GM12892 (cell line): ENCODE data around the gene ALDOA.

Source experiments
- DNase-seq: peaks from one replicate; pipeline ENCODE4 v3.0.0; 2011; ENCODE audit not compliant: insufficient read length
- FAIRE-seq: peaks from 2 replicates; lab custom pipeline; 2011; peaks lifted over from hg19 to GRCh38; lab: Jason Lieb, UNC
- POLR2A ChIP-seq: IDR thresholded peaks from 2 replicates; pipeline ENCODE4 v1.6.1; 2011; ENCODE audit warnings: low read depth, low read length, control low read depth
- POLR2AphosphoS5 ChIP-seq: IDR thresholded peaks from 2 replicates; pipeline ENCODE4 v1.6.1; 2011; ENCODE audit warnings: low read depth, low read length, control low read depth
- TAF1 ChIP-seq: IDR thresholded peaks from 2 replicates; pipeline ENCODE4 v1.6.1; 2011; ENCODE audit warnings: low read depth, mild to moderate bottlenecking, control low read depth, low read length, borderline replicate concordance

The ALDOA gene

DNA sequence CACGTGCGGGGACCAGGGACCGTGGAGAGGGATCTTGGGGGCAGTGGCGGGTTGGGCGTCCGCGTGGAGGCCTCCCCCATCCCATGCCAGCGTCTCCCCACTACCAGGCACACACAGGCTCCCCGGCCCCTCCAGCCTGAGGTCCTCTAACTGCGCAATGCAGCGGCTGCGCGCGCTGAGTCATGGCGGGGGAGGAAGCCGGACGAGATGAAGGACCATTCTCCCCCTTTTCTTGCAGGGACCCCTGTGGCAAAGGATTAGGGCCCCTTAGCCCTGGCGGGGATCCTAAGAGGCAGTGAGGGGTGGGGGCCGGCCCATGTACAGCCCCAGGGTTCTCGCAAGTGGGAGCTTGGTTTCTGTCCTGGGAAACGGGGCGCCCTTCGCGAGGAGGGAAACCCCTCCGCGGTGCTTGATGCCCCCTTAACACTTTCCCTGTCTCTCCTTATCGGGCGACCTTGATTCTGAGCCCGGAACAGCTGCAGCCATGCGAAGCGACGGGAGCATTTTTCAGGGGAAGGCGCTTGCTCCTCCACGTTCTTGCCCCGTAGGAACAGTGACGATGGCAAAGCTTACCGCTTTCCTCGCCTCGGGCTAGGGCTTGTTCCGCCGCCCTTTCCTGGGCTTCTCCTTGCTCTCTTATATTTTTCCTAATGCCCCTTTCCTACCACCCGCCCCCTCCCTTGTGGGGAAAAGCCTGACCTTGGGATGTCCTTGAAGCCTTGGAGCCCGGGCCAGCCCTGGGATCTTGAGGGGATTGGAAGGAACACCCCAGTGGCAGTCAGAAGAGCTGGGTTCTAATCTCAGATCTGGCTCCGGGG, 592 bp downstream of the ALDOA start:
- DNase-seq (no peak), FAIRE-seq (no peak)
- TF ChIP-seq POLR2A (no peak), TAF1 (no peak), POLR2AphosphoS5 (no peak)

DNA sequence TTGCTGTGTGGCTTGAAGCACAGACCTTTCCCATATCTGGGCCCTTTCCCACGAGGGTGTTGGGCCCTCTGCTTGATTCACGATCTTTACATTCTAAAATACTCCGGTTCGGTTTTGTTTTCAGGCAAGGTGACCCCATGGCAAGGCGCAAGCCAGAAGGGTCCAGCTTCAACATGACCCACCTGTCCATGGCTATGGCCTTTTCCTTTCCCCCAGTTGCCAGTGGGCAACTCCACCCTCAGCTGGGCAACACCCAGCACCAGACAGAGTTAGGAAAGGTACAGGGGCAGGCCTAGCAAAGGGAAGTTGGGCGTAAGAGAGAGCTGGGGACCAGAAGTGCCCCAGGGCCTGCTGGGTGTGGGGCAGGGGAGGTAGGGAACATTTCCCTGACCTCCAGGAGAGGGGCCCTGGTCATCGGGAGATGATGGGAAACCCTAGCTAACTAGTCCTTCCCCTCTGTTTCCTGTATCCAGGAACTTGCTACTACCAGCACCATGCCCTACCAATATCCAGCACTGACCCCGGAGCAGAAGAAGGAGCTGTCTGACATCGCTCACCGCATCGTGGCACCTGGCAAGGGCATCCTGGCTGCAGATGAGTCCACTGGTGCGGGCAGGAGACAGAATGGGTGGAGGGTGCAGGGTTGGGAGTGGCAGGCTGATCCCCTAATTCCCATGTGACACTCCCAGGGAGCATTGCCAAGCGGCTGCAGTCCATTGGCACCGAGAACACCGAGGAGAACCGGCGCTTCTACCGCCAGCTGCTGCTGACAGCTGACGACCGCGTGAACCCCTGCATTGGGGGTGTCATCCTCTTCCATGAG, 1.4 kb downstream of the ALDOA start:
- no peak for FAIRE-seq
- no peak for TF ChIP-seq POLR2AphosphoS5
- peak; percentile 36; the same call in 1 of the 2 replicates for TF ChIP-seq POLR2A
- no peak for DNase-seq

DNA sequence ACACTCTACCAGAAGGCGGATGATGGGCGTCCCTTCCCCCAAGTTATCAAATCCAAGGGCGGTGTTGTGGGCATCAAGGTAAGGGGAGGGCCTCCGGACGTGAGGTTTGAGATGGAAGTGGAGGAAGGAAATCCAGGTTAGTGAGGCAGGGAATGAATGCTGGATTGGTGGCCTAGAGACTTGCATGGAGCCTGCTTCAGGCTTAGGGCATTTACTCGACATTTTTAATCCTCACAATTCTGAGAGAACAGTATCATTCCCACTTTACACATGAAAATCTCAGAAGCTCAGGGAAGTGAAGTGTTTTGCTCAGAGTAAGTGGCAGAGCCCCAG, 2.0 kb downstream of the ALDOA start:
- FAIRE-seq: no peak
- TF ChIP-seq TAF1 (no peak), POLR2AphosphoS5 (no peak), POLR2A (no peak)
- DNase-seq: no peak

DNA sequence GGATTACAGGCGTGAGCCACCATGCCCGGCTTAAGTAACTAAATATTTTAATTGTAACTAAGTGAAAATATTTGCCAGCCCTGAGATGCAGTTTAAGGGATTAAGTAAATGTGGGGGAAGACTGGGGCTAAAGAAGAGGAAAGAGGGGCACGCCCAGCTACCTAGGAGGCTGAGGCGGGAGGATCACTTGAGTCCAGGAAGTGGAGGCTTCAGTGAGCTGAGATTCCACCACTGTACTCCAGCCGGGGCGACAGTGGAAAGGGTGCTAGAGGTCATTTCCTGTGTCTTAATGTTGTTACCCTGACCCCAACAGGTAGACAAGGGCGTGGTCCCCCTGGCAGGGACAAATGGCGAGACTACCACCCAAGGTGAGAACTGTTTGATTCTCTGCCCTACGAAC, 2.8 kb downstream of the ALDOA start:
- DNase-seq: no peak
- TF ChIP-seq POLR2AphosphoS5 (no peak), TAF1 (no peak), POLR2A (no peak)
- no peak for FAIRE-seq

DNA sequence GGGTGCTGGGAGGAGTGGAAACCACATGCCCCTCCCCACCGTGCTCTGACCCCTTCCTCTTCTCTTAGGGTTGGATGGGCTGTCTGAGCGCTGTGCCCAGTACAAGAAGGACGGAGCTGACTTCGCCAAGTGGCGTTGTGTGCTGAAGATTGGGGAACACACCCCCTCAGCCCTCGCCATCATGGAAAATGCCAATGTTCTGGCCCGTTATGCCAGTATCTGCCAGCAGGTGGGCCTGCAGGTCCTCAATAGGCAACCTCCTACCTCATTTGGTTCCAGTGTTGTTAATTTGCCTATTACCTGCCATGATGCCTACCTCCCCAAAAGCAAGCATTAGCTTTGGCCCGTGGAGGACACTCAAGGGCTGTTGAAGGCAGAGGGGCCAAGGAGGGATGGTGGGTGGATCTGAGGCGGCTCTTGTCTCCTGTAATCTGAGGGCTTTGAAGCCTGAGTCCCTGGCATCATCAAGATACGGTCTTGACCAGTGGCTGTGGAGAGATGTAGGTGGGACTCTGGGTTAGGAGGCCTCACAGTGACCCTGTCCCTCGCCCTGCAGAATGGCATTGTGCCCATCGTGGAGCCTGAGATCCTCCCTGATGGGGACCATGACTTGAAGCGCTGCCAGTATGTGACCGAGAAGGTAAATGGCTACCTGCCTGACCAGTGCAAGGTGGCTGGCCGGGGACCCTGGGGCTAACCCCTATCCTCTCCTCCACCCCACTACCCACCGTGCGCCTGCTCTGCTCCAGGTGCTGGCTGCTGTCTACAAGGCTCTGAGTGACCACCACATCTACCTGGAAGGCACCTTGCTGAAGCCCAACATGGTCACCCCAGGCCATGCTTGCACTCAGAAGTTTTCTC, 3.4 kb downstream of the ALDOA start:
- no peak; the same call in 1 of the 2 replicates for TF ChIP-seq POLR2A
- TF ChIP-seq TAF1: no peak
- TF ChIP-seq POLR2AphosphoS5: no peak
- DNase-seq (no peak), FAIRE-seq (no peak)

DNA sequence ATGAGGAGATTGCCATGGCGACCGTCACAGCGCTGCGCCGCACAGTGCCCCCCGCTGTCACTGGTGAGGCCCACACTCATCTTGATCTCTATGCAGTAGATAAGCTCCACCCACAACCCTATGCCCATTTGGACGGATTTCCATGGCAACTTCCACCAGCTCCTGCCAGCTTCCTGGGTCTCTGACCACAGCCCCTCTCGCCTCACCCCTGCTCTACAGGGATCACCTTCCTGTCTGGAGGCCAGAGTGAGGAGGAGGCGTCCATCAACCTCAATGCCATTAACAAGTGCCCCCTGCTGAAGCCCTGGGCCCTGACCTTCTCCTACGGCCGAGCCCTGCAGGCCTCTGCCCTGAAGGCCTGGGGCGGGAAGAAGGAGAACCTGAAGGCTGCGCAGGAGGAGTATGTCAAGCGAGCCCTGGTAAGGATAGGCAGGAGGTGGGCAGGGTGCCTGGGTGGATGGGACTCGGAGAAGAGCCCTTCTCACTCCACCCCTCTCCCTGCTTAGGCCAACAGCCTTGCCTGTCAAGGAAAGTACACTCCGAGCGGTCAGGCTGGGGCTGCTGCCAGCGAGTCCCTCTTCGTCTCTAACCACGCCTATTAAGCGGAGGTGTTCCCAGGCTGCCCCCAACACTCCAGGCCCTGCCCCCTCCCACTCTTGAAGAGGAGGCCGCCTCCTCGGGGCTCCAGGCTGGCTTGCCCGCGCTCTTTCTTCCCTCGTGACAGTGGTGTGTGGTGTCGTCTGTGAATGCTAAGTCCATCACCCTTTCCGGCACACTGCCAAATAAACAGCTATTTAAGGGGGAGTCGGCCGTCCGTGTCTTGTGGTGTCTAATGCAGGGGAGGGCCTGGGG, 4.3 kb downstream of the ALDOA start:
- TF ChIP-seq POLR2AphosphoS5 (0 out of 2 replicates have a peak, but pooled peaks have one; percentile 21), POLR2A (no peak), TAF1 (no peak)
- no peak for DNase-seq
- FAIRE-seq: no peak

DNA sequence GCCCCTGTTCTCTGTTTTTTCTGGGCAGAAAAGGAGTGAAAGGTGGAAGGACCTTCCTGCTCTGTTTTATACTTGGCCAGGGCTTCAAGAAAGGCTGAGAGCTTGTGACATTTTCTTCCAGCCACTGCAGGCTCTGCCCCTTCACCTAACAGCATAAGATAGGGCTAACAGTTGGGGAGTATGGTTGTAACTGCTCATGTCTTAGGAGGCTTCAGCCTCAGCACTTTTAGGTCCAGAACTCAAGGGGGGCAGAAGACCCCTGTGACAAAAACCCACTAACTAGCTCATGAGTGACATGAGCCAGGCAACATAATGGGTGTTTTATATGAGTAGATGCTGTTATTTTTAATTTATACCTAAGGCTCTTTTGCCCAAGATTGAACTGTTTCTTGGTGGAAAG, 4.9 kb downstream of the ALDOA start:
- TF ChIP-seq POLR2AphosphoS5: no peak
- TF ChIP-seq POLR2A: no peak
- no peak for TF ChIP-seq TAF1
- no peak for DNase-seq
- FAIRE-seq: no peak

DNA sequence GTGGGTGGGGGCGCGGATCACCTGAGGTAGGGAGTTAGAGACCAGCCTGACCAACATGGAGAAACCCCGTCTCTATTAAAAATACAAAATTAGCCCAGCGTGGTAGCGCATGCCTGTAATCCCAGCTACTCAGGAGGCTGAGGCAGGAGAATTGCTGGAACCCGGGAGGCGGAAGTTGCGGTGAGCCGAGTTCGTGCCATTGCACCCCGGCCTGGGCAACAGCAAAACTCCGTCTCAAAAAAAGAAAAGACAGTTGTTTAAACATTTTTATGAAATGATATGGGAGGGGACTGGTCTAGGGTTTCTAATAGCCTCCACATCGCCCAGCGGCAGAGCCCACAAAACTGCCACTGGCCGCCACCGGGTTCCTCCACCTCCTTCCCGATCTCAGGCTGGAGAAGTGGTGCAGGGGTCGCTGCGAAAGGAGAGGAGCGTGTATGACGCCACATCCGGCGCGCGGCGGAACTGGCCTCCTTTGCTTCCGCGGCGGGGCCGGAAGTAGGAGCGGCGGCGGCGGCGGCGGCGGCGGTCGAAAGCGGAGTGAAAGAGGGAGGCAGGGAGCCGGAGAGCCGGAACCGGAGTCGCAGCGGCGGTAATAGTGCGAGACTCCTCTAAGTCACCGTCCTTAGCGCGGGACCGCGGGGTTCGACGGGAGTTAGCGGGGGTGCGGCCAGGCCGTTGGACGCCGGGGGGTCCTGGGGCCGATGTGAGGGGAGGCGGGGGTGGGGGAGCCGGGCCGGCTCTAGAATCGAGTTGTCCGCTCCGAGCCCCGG, 10.1 kb downstream of the ALDOA start, which contains the start of gene PPP4C:
PPP4C (plus strand) TSS at position 492 of the 773 bp plus-strand sequence. CDS start 384 bp downstream, outside the sequence.
- peak; percentile 92 for FAIRE-seq

DNA sequence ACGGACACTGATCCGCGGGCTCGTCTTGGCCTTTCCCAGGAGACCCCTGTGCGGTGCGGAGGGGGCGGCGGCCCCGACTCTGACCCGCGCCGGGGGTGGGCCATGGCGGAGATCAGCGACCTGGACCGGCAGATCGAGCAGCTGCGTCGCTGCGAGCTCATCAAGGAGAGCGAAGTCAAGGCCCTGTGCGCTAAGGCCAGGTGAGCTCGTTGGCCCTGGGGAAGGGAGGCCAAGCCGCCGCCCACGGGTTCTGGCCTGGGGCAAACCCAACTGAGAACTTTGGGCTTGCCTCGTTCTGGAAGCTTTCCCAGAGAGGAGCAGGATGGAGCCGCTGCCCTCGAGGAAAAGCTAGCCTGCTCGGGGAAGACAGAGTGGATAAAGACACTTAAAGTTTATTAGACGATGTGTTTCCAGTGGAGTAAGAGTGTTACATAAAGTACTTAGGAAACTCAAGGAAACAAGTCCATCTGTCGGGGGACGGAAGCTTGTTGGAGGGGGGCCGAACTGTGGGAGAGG, 10.8 kb downstream of the ALDOA start:
- no peak for DNase-seq
- FAIRE-seq: no peak

More for the DNA sequence above, 10.1 kb downstream of the ALDOA start, which contains the start of gene PPP4C:
- TF ChIP-seq POLR2A (peak; percentile 84), TAF1 (peak; percentile 72; the same call in 1 of the 2 replicates), POLR2AphosphoS5 (peak; percentile 84)
- DNase-seq: peak; percentile 98

DNA sequence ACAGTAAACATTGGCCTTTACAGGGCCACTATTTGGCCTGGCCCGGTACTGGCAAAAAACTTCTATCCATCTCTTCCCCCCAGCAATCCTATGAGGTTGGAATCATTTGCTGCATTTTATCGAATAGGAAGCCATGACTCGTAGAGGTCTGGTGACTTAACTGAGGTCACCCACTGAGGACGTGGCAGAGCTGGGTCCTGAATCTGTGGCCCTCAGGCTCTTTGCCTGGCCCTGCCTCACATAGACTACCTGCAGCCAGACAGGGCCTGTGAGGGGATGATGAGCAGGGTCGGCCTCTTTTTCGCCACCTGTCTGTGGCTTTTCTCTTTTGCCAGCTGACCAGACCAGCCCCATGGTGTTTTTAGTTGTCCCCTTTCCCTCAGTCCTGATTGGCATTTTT, 12.1 kb downstream of the ALDOA start:
- no peak for TF ChIP-seq POLR2AphosphoS5
- TF ChIP-seq POLR2A: no peak
- TF ChIP-seq TAF1: no peak
- DNase-seq (no peak), FAIRE-seq (no peak)

More for the DNA sequence above, 10.8 kb downstream of the ALDOA start:
- TF ChIP-seq TAF1 (no peak), POLR2AphosphoS5 (no peak), POLR2A (no peak)
